GM19099 (cell line): ENCODE measurements around the gene WDR46.

Source experiments
- POLR2A ChIP-seq: IDR thresholded peaks from 3 replicates; pipeline ENCODE4 v1.6.1; 2011; ENCODE audit warnings: low read depth; ENCODE audit not compliant: insufficient read length; ENCODE audit errors: extremely low read depth

Gene WDR46

DNA sequence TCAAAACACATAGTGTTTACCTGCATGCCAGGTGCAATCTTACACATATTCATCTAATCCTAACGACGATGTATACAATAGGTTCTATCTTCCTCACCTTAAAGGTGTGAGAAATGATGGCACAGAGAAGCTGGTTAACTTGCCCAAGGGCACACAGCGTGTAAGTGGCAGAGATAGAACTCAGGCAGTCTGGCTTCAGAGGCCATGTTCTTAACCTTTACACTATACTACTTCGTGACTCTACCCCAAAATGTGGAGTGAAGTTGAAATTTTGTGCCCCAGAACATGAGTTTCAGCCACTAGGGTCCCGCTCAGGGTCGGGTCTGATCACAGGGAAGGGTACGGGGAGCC is 17.9 kb downstream of the WDR46 start:
- TF ChIP-seq POLR2A = no peak

DNA sequence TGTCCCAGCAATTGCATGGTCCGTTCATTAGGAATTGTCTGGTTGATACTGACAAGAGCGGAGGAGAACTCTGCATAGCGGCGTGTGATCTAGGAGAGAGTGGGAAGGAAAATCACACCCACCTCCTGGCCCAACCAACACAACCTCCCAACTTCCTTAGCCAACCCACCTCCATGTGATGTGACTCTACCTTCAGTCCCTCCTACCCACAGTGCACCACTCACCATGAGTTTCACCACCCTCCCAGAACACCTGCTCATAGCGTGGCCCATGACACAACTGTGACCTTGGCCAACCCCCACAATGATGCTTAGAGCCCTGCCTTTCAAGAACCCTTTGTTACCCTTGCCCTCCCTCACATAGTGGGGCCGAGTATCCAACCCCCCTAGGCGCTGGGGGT is 25.0 kb downstream of the WDR46 start:
- no peak for TF ChIP-seq POLR2A

DNA sequence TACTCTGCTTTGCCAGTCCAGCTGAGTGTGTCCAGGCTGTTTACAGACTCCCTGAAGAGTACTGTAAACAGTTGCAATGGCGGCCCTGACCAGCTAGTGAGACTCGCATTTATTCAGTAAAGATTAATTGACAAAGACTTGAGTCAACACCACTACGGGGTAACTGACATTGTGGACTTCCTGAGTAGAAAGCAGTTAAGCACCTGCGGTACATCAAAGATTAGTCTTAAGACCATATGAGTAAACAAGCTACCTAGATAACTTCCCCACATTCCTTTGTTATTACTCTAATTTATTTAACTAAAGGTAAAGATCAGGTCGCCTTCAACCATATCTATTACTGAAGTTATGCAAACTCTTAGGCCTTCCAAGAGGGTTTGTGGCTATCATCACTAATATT is 30.0 kb downstream of the WDR46 start:
- TF ChIP-seq POLR2A = no peak

DNA sequence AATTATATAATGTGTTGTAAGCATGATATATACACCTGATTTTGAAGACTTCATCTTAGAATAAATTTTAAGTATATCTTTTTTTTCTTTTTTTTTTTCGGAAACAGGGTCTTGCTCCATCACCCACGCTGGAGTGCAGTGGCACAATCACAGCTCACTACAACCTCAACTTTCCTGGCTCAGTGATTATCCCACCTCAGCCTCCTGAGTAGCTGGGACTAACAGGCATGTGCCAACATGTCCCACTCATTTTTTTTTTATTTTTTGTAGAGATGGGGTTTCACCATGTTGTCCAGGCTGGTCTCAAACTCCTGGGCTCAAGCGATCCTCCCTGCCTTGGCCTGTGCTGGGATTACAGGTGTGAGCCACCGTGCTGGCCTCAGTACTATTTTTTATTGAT is 34.4 kb downstream of the WDR46 start:
- no peak for TF ChIP-seq POLR2A

DNA sequence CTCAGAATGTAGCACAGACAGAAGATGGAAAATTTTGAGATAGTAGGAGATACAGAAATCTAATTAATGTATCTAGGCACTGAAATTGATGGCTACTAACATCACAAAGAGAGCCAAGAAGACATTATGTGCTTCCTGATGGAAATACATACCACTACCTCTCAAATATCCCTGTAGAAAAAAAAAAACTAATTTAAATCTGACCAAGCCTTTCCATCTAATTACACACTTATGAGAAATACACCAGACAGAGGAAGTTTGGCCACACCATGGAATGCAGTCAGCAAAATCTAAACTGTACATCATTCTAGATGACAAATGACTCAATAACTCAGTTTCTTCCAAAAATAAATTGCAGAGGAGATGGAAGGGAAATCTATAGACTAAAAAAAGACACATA is 36.3 kb downstream of the WDR46 start:
- TF ChIP-seq POLR2A = no peak

DNA sequence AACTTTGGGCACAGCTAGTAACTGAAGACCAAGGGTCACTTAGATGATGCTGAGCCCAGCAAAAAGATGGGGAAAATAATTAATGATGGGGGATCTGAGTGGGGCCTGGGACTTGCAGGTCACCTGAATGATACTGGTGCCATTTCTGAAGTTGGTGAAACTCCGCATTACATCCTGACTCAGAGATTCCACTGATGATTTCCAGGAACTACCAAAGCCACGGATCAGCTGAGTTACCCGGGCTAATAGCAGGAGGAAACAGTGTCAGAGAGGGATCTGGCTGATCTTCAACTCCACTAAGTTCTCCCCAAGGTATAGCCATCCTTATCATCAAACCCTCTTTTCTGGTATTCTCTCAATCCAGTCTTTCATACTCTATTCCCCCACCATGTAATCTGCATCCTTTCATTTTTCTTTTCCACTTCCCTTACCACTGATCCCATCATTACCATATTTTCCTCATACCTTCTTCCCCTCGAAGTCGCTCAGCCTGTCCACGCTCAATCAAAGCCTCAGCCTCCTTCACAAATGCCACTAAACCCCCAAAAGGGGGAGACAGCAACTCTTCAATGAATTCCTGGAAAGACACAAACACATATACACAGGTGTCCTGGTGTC is 37.5 kb downstream of the WDR46 start:
- TF ChIP-seq POLR2A = no peak

DNA sequence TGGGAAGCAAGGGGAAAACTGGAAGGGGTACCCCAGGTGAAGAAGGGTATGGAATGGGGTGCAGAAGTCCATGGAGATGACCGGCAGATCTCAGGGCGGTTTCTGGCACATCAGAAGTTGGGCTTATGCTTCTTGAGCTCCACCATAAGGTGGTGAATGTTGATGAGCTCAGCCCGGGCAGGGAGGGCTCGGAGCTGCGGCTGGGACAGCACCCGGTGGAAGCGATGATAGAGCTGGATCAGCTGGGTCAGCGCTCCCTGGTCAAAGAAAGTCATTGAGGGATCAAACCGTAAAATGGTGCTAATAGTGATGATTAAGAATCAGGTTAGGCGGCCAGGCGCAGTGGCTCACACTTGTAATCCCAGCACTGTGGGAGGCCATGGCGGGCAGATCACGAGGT is 38.3 kb downstream of the WDR46 start:
- TF ChIP-seq POLR2A = no peak

DNA sequence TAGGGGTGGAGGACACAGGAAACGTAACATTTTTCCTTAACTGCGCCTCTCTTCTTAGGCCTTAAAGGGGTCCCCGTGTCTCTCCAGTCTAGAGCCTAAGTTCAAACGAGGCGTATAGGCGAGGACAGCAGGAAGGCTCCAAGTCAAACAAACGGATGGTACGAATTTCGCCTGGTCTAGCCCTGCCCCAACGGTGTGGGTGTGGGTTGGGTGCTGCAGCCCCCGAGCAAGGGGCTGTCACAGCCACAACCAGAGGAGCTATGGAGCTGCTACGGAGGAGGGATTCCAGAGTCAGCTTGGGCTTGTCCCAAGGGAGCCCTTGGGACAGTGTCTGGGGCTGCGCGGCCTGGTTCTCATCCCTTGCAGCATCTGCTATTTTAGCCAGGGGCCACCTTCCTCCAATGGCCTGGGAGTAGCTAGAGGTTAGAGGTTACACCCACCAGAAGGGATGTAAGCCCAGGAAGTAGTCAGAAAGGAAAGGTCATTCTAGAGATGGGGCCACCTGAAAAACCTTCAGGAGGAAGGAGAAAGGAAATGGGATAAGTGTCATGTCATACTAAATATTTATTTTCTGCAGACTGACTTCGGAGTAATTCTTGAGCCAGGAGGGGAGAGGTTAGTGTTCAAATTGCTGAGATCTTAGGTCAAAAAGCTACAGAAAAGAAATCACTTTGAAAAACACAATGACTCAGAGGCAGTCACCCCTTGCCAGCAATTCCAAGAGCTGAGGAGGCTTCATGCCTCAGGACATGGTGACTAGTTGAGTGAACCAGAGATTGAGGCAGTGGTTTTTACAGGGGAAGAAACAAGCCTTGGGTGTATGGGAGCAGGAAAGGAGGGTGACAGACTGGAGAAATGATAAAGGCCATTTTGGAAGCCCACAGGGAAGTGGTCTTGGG is 39.1 kb downstream of the WDR46 start:
- TF ChIP-seq POLR2A = no peak

DNA sequence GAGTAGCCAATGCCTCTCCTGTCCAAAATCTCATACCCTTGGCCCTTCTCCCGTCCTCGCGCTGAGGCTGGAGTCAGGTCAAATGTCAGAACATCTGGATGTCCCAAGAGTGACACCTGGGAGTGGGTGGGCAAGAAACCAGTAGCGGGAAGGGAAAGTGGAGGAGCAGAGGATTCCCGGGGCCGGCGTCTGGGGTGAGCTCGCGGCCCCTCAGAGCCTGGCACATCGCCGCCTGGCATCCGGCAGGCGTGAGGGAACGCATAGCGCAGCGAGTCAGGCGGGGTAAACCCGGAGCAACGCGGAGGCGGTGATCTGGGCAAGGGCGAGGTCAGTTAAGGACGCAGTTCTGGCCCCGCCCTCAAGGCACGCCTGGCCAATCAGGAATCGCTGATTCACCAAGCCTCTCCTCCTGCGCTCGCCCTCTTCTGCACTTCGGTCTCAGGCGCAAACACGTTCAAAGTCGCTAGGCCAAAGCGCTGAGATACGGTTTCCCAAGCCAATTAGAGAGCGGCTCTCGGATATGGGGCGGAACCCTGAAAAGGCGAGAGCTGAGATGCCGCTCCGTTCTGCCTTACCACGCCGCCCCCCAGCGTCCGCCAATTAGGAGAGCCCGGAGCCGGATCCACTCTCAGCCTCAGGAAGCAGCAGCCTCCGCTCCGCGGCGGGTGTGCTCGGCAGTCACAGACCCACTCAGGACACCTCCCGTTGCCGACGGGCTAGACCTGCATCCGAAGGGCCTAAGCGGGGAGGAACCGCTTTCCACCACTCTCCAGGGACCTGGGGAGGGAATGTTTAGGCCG is 39.9 kb downstream of the WDR46 start:
- TF ChIP-seq POLR2A = peak; percentile 93

DNA sequence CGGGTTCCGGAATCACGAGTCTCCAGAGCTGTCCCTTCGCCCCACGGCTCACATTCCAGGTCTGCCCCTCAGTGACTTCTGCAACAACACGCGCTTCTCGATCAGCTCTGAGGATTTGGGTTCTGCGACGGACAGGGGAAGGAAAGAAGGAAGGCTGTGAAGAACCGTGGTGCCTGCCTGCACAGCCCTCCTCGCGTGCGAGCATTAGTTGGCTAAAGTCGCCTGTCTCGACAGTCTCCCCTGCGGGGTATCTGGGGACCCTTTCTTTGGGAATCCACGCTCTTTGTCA is 40.5 kb downstream of the WDR46 start:
- TF ChIP-seq POLR2A = no peak

DNA sequence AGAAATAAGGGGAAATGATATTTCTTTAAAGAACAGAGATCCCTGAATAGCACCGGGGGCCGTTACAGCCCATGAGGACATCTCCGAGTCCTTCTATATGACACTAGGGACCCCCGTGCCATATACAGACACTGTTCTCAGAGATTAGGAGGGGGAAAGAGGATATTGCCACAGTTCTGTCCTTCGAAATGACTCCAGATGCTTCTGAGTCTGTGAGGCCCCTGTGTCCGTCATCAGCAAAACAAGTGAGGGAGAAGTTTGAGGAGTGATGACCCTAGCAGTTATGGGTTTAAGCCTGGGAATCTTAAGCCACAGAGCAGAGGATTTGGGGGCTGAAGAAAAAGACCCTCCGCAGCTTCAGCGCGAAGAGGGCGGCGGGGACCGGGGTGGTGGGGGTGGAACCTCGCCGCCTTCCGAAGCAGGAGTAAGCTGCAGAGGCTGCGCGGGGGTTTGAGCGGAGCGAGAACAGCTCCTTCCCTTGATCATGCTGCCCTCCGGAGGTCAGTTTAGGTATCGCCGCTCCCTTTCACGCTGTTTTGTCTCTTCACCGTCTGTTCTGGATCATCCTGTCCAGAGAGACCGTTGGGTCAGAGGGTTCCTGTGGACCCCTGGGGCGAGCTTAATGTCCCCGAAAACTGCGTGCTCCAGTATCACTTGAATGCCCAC is 40.9 kb downstream of the WDR46 start:
- peak; percentile 11 for TF ChIP-seq POLR2A

DNA sequence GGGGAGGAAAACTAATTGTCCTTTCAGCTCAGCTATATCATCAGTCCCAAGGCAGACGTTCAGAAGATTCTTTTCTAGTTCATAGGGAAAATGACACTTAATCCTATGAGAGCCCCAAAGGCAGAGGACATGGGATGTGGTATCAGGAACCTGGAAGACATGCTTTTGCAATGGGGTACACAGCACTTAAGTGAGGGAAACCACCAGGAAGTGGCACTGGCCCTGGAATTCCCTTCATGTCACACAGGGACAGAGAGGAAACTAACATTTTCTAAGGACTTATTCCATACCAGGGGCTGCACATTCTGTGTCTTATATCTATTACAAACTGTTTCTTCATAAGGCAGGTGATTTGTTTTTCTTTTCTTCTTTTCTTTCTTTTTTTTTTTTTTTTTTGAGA is 45.6 kb downstream of the WDR46 start:
- no peak for TF ChIP-seq POLR2A

DNA sequence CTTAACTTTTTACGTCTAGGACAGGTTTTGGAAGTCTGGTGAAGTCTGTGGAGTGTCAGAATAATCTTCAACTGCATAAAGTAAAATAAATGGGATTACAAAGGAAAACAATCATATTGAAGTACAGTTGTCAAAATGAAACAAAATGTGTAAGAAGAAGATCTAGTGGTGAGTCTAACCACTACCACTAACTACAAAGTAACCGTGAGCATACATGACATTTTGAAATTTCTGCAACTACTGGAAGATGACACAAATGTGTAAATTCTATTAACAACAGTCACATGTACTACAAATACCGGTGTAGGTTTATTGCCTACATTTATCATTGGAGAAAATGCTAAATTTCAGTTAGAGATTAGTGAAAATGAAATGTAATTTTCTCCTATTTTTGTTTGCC is 47.1 kb downstream of the WDR46 start:
- no peak for TF ChIP-seq POLR2A

DNA sequence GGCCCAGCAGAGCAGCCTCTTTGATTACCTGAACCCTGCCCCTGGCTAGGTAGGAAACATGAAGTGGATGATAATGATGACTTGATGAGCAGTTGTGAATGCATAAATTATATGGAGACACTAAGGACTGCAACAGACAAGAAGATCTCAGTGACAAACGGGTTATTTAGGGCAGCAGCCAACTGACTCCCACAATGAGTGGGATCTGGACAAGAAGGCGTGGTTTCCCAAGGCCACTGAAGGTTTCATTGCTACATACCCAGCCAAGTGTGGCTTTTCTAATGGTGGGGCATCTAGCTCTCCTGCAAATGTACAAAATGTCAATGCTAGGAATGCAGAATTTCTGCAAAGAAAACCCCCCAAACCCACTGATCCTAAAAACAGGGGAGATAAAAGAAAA is 51.3 kb downstream of the WDR46 start:
- no peak for TF ChIP-seq POLR2A

DNA sequence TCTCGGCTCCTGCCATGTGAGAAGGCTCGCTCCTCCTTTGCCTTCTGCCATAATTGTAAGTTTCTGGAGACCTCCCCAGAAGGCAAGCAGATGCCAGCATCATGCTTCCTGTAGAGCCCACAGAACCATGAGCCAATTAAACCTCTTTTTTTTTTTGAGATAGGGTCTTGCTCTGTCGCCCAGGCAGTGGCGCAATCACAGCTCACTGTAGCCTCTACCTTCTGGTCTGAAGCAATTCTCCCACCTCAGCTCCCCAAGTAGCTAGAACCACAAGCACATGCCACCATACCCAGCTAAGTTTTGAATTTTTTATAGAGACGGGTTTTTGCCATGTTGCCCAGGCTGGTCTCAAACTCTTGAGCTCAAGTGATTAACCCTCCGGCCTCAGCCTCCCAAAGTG is 52.2 kb downstream of the WDR46 start:
- TF ChIP-seq POLR2A = no peak
